GM12874 (cell line): ENCODE data around the gene PRR12.

Experiments used
- TF ChIP-seq, protein P1 (sequence below): IDR thresholded peaks from 2 replicates; pipeline ENCODE4 v1.5.1; 2011; ENCODE audit warnings: low read depth, mild to moderate bottlenecking, control low read depth, low read length, moderate library complexity; ENCODE audit not compliant: insufficient read depth

Gene PRR12

DNA sequence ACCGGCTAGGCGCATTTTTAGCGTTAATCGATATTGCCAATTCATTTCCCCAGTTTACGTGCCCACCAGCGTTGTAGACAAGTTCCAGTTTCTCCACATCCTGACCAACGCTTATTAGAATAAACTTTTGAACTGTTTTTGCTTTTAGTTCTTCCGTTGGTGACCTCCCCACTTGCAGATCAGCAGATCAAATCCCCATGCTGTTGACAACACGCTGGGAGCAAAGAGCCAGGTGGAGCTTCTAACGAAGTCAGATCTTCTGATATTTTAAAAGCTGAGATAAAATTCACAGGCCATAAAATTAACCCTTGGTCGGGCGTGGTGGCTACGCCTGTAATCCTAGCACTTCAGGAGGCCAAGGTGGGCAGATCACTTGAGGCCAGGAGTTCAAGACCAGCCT lies 41.9 kb upstream of the PRR12 start:
- TF ChIP-seq, protein P1, sequence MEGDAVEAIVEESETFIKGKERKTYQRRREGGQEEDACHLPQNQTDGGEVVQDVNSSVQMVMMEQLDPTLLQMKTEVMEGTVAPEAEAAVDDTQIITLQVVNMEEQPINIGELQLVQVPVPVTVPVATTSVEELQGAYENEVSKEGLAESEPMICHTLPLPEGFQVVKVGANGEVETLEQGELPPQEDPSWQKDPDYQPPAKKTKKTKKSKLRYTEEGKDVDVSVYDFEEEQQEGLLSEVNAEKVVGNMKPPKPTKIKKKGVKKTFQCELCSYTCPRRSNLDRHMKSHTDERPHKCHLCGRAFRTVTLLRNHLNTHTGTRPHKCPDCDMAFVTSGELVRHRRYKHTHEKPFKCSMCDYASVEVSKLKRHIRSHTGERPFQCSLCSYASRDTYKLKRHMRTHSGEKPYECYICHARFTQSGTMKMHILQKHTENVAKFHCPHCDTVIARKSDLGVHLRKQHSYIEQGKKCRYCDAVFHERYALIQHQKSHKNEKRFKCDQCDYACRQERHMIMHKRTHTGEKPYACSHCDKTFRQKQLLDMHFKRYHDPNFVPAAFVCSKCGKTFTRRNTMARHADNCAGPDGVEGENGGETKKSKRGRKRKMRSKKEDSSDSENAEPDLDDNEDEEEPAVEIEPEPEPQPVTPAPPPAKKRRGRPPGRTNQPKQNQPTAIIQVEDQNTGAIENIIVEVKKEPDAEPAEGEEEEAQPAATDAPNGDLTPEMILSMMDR, result no peak

DNA sequence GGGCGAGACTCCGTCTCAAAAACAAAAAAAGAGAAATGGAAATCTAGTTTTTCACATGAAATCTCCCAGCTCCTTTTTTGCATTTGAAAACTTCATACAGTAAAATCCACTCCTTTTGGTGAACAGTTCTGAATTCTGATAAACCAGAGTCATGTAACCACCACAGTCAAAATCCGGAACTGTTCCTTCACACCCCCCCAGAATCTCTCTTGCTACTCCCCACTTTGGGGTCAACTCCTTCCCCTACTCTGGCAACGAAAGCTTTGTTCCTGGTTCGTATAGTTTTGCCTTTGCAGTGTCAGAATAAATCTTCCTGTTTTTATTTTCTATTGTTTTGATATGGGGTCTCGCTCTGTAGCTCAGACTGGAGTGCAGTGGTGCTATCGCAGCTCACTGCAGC lies 39.5 kb upstream of the PRR12 start:
- TF ChIP-seq, protein P1, result no peak

DNA sequence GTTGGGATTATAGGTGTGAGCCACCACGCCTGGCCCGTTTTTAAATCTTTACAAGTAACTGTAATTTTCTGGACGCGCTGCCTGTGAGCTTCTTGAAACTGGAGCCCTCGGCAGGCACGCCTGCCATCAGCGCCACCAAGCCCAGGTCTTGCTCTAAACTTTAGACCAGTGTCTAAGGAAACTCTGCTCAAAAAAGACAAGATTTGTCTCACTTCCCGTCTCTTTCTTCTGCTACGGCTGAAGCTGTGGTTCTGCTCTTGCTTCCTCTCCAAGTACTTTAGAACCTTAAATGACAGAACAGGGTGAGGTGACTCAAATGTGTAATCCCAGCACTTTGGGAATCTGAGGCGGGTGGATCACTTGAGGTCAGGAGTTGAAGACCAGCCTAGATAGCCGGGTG lies 38.2 kb upstream of the PRR12 start:
- TF ChIP-seq, protein P1, result no peak

DNA sequence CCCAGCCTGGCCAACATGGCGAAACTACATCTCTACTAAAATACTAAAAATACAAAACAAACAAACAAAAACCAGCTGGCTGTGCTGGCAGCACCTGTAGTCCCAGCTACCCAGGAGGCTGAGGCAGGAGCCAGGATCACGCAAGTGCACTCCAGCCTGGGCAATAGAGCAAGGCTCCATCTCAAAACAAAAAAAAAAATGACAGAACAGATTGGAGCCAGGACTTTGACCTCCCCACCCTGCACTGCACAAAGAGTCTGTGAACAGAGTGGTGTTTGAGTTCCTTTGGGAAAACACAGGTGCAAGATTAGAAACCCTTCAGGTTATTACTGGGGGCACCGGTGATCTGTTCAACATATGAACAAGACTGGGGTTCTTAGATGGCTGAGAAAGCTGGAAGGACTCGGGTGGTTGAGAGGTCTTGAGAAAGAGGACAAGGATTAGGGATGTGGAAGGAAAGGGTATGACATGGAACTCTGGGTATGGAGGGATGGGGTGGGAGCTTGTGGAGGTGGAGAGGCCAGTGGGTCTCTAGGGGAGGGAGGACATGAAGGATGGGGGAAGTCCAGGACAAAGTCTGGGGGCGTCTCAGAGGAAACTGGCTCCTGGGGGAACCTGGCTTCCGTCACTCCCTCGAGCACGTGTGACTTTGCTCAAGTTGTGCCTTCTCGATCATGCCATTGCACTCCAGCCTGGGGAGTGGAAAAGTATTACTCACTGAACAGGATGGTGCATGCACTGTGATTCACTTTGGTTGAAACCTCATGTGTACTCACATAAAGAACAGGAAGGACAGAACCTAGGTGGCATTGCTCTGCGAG lies 37.3 kb upstream of the PRR12 start:
- TF ChIP-seq, protein P1, result no peak

DNA sequence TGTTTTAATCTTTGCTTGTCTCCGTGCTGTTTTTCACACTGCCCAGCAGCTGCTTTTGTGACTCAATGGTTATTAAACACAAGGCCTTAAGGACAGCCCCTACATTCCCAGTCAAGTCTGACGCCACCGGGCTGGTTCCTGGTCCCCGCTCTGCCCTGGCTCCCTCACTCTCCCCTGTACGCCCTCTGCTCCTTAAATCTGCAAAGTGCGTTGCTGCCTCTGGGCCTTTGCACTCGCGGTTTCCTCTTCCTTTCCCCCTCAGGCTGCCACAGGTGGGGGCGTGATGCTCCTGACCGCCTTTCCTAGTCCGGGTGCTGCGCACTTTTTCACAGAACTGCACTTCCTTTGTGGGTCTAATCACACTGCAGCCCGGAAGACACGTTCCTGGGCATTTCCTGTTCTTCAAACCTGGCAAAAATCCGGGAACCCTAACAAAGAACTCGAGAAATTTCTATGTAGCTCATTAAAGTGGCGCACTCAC lies 36.2 kb upstream of the PRR12 start:
- TF ChIP-seq, protein P1, result no peak

DNA sequence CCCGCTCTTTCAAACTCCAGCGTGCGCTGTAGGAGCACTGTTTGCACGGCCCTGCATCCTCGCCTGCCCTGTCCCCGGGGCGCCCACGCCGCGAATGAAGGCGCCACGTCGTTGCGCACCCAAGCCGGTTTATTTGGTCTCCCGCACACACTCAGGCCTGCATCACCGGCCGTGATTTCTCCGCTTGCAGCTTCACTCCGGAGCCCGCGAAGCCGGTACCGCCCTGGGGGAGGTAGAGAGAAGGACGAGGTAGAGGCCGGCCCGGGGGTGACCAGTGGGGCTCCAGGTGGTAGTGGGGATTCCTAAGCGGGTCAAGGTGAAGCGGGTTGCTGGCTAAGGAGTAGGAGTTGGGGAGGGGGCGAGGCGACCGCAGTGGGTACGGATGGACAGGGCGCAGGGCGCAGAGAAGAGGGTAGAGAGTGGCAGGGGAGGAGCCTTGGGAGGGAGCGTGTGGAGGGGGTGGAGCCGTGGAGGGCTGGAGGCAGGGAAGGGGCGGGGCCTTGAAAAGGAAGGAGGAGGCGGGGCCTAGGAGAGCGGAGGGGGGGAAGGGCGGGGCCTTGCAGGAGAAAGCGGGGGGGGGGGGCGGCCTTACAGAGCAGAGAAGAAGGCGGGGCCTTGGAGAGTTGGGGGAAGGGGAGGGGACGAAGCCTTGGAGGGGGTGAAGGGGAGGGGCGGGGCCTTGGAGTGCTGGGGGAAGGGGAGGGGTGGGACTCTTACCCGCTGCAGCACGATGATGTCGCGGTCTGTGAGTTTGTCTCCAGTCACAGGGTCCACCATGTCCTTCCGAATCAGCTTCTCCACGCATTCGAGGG lies 35.2 kb upstream of the PRR12 start:
- TF ChIP-seq, protein P1, result no peak
